GM12892 (cell line): ENCODE results near the gene TGFBI.

Source experiments
- POLR2A ChIP-seq: IDR thresholded peaks from 2 replicates; pipeline ENCODE4 v1.6.1; 2011; ENCODE audit warnings: low read depth, low read length, control low read depth
- POLR2AphosphoS5 ChIP-seq: IDR thresholded peaks from 2 replicates; pipeline ENCODE4 v1.6.1; 2011; ENCODE audit warnings: low read depth, low read length, control low read depth
- TAF1 ChIP-seq: IDR thresholded peaks from 2 replicates; pipeline ENCODE4 v1.6.1; 2011; ENCODE audit warnings: low read depth, mild to moderate bottlenecking, control low read depth, low read length, borderline replicate concordance

- TF ChIP-seq POLR2A (no peak), POLR2AphosphoS5 (no peak), TAF1 (no peak)
These were observed 7.8 kb upstream of the TGFBI start for GRCh38 chr5:136021016-136021405.
